K562 (cell line): ENCODE data around the gene AGAP1. TPM values are rescaled to one million over a fixed set of nuclear protein-coding genes. Genes with fewer than 3 reads are reported as not detected.

ENCODE experiments used
- ATAC-seq: fragments of 200-7000 bp; cut with Tn5 transposase; 3 replicates; pipeline ENCODE4 v1.9.1; 2020; ENCODE audit warnings: moderate library complexity
- BruUV-seq: library from RNA; stranded (reverse); fragments of 400-500 nt; replicated peaks from 2 replicates; lab custom pipeline; 2021; lab: Mats Ljungman, UMichigan
- CTCF ChIA-PET: fragments of 300-600 bp; formaldehyde crosslinking; extraction: SDS; loops from one replicate; lab custom pipeline; 2021; ENCODE audit warnings: low intra/inter-chr PET ratio; lab: Yijun Ruan, JAX
- POLR2A ChIA-PET: fragments of 300-600, 350-650 bp; sonication (Branson Sonifier 250); formaldehyde crosslinking; extraction: SDS; loops from one replicate; lab custom pipeline; 2021; ENCODE audit warnings: antibody characterized with exemption, inconsistent platforms; lab: Yijun Ruan, JAX
- DNase-seq, 4 experiments: peaks; one replicate each; pipeline versions ENCODE4 v3.0.0 to v3.0.0-alpha.2; 2011 to 2018; ENCODE audit warnings: low spot score in 3 of 4, mixed read lengths in 3 of 4; ENCODE audit errors: extremely low read depth in 1 of 4
- FAIRE-seq: peaks from 2 replicates; lab custom pipeline; 2011; peaks lifted over from hg19 to GRCh38; lab: Jason Lieb, UNC
- H2AFZ ChIP-seq: 2 replicates; pipeline ENCODE4 v1.6.0; 2011; ENCODE audit warnings: low read depth, low read length, control low read depth, inconsistent platforms
- H3K27ac ChIP-seq: fragments of 200-600 bp; 3 replicates; pipeline ENCODE4 v1.8.0; 2011; ENCODE audit warnings: low read depth, mild to moderate bottlenecking, control low read depth, inconsistent platforms, low read length, moderate library complexity, mixed read lengths; ENCODE audit errors: extremely low read depth
- H3K27me3 ChIP-seq, 2 experiments: fragments of 300-600 bp in 1 of 2; 2 replicates in 1 of 2; 3 replicates in 1 of 2; pipeline versions ENCODE4 v1.6.0 to v1.8.0; 2011; ENCODE audit warnings: inconsistent platforms in 2 of 2, low read length in 2 of 2, mild to moderate bottlenecking in 1 of 2, mixed read lengths in 1 of 2, moderate library complexity in 1 of 2; ENCODE audit not compliant: control insufficient read depth in 2 of 2, insufficient read depth in 2 of 2
- H3K36me3 ChIP-seq: fragments of 300-600 bp; 3 replicates; pipeline ENCODE4 v1.8.0; 2011; ENCODE audit warnings: mild to moderate bottlenecking, low read length, inconsistent platforms; ENCODE audit not compliant: control insufficient read depth, insufficient read depth
- H3K4me1 ChIP-seq, 2 experiments: fragments of 200-600 bp in 1 of 2; replicated peaks in 1 of 2; 2 replicates in 1 of 2; 3 replicates in 1 of 2; pipeline versions ENCODE4 v1.5.1 to v1.8.0; 2011; ENCODE audit warnings: inconsistent platforms in 2 of 2, low read length in 2 of 2, mild to moderate bottlenecking in 1 of 2, mixed read lengths in 1 of 2, moderate library complexity in 1 of 2; ENCODE audit not compliant: control insufficient read depth in 2 of 2, insufficient read depth in 2 of 2
- H3K4me2 ChIP-seq: 2 replicates; pipeline ENCODE4 v1.6.1; 2011; ENCODE audit warnings: low read length, control low read depth, inconsistent platforms, mixed read lengths; ENCODE audit not compliant: insufficient read depth
- H3K4me3 ChIP-seq: fragments of 200-600 bp; sonication (generic), shearing (Covaris generic); 2 replicates; pipeline ENCODE4 v1.5.1; 2016; ENCODE audit warnings: control low read depth, inconsistent platforms
- H3K79me2 ChIP-seq: fragments of 200-600 bp; 3 replicates; pipeline ENCODE4 v1.8.0; 2011; ENCODE audit warnings: low read length, inconsistent platforms; ENCODE audit not compliant: control insufficient read depth, insufficient read depth
- H3K9ac ChIP-seq, 2 experiments: 2 replicates each; pipeline versions ENCODE4 v1.6.0 to v1.6.1; 2011; ENCODE audit warnings: low read depth in 2 of 2, low read length in 2 of 2, control low read depth in 1 of 2, inconsistent platforms in 1 of 2, mild to moderate bottlenecking in 1 of 2, mixed read lengths in 1 of 2; ENCODE audit not compliant: insufficient read depth in 1 of 2
- H3K9me1 ChIP-seq: one replicate; pipeline ENCODE4 v1.6.0; 2011; ENCODE audit warnings: inconsistent platforms, mild to moderate bottlenecking, low read length, moderate library complexity; ENCODE audit not compliant: control insufficient read depth, insufficient read depth
- H3K9me3 ChIP-seq: replicated peaks from 2 replicates; pipeline ENCODE4 v1.5.1; 2011; ENCODE audit warnings: low read depth, low read length, inconsistent platforms; ENCODE audit not compliant: control insufficient read depth, insufficient read depth
- H4K20me1 ChIP-seq: replicated peaks from 2 replicates; pipeline ENCODE4 v1.6.1; 2011; ENCODE audit warnings: low read length, inconsistent platforms, mixed read lengths; ENCODE audit not compliant: control insufficient read depth, insufficient read depth
- CSDE1 ChIP-seq, 2 experiments: fragments of 450-650 bp; IDR thresholded peaks; 2 replicates each; pipeline ENCODE4 v1.6.1; 2016; ENCODE audit warnings: mild to moderate bottlenecking in 1 of 2
- EHMT2 ChIP-seq: fragments of 450-650 bp; IDR thresholded peaks from 2 replicates; pipeline ENCODE4 v1.6.1; 2018; ENCODE audit warnings: antibody characterized with exemption
- MBD2 ChIP-seq: sonication (generic); IDR thresholded peaks from 2 replicates; pipeline ENCODE4 v1.6.1; 2016; ENCODE audit warnings: low read depth, borderline replicate concordance
- RBM39 ChIP-seq: fragments of 200-400 bp; formaldehyde crosslinking; optimal IDR thresholded peaks from 2 replicates; pipeline ENCODE3; 2018; ENCODE audit warnings: low read depth, low read length
- TEAD4 ChIP-seq, 2 experiments: sonication (generic) in 1 of 2; formaldehyde crosslinking in 1 of 2; IDR thresholded peaks; 2 replicates each; pipeline versions ENCODE4 v1.6.1 to v1.8.0; 2012 to 2022; ENCODE audit warnings: borderline replicate concordance in 1 of 2, inconsistent platforms in 1 of 2, low read length in 1 of 2, mild to moderate bottlenecking in 1 of 2, missing genetic modification reagents in 1 of 2
- ZBTB1 ChIP-seq: sonication (generic); formaldehyde crosslinking; IDR thresholded peaks from 2 replicates; pipeline ENCODE4 v1.8.1; 2023; ENCODE audit warnings: missing genetic modification reagents, low read depth, mild to moderate bottlenecking, borderline replicate concordance
- WGBS: fragments of 100-300 bp; shearing (Covaris generic); methylation state at CpG from one replicate; pipeline ENCODE4 v1.1.6; 2016; ENCODE audit warnings: low coverage, mixed read lengths; ENCODE audit not compliant: insufficient coverage; ENCODE audit errors: missing lambda C conversion rate; 5-methylcytosine and 5-hydroxymethylcytosine counted together
- in situ Hi-C: fragments of 300-500 bp; cut with MboI; formaldehyde crosslinking; loops from 4 replicates; pipeline ENCODE4 v1.15.0; 2018; ENCODE audit warnings: inconsistent platforms, mixed read lengths
- intact Hi-C: fragments of 100-400 bp; cut with micrococcal nuclease; formaldehyde crosslinking; loops from 2 replicates; pipeline ENCODE4 v1.14.2; 2022
- polyA plus RNA-seq, 8 experiments: library from polyadenylated mRNA; depleted of rRNA in 4 of 8; stranded (reverse) in 5 of 8; unstranded in 3 of 8; fragments of >200 nt; fragmentation: Nextera tagmentation in 2 of 8; fragmentation: Illumina TruSeq in 1 of 8; extraction: Ambion mirVana in 2 of 8; extraction: Trizol in 1 of 8; gene quantifications; 2 replicates each; pipeline versions ENCODE4 v1.2.1 to v1.2.3, GENCODE V29; 2011 to 2014; ENCODE audit warnings: inconsistent platforms in 1 of 8, missing spikeins in 1 of 8
- total RNA-seq, 7 experiments: library from RNA; depleted of rRNA in 6 of 7; stranded (reverse); fragments of >200 nt in 6 of 7; fragmentation: Illumina TruSeq in 2 of 7; extraction: Trizol in 2 of 7; gene quantifications; 2 replicates each; pipeline versions ENCODE4 v1.2.1 to v1.2.3, GENCODE V29; 2011 to 2021; ENCODE audit warnings: low replicate concordance in 1 of 7
- TF ChIP-seq, protein P1 (sequence below): fragments of 450-650 bp; conservative IDR thresholded peaks from 2 replicates; pipeline ENCODE4 v1.6.1; 2016; ENCODE audit warnings: missing genetic modification characterization, low read depth, mild to moderate bottlenecking, missing compliant biosample characterization, moderate library complexity
- TF ChIP-seq, protein P2 (sequence below): sonication (generic); formaldehyde crosslinking; IDR thresholded peaks from 2 replicates; pipeline ENCODE4 v1.8.1; 2023; ENCODE audit warnings: missing genetic modification reagents, mild to moderate bottlenecking, borderline replicate concordance
- TF ChIP-seq, protein P3 (sequence below): fragments of 450-650 bp; IDR thresholded peaks from 2 replicates; pipeline ENCODE4 v1.6.1; 2016; ENCODE audit warnings: low read depth, mild to moderate bottlenecking, moderate library complexity
- TF ChIP-seq, protein P4 (sequence below): fragments of 450-650 bp; IDR thresholded peaks from 2 replicates; pipeline ENCODE4 v1.6.1; 2018; ENCODE audit warnings: mild to moderate bottlenecking, low read depth; ENCODE audit not compliant: partially characterized antibody

Gene AGAP1
- total and polyA plus RNA-seq, 9 of the 15 experiments (the other 6 are each of a cell fraction or from before 2014, with no cell fraction given) = 1.3 to 24.0 (median 10.6) TPM

DNA sequence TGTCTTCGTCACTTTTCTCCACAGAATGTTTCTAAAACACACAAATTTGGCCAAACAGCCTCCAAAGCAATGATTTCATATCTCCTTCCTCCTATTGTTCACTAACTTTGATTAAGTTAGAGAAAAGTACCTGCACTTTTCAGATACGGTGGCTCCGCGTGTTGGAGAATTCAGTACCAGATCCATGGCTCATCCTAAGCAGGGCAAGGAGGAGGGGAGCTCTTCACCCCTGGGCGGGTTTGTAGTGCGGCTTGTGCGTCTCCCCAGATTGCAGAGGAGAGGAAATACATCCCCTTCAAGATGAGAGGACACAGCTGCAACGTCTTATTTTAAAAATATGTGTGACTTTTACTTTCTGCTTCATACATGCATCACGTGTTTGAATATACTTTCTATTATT is 333.0 kb downstream of the AGAP1 start (continued):
- TF ChIP-seq, protein P1, sequence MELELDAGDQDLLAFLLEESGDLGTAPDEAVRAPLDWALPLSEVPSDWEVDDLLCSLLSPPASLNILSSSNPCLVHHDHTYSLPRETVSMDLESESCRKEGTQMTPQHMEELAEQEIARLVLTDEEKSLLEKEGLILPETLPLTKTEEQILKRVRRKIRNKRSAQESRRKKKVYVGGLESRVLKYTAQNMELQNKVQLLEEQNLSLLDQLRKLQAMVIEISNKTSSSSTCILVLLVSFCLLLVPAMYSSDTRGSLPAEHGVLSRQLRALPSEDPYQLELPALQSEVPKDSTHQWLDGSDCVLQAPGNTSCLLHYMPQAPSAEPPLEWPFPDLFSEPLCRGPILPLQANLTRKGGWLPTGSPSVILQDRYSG = no peak
- TF ChIP-seq ZBTB1 = no peak

DNA sequence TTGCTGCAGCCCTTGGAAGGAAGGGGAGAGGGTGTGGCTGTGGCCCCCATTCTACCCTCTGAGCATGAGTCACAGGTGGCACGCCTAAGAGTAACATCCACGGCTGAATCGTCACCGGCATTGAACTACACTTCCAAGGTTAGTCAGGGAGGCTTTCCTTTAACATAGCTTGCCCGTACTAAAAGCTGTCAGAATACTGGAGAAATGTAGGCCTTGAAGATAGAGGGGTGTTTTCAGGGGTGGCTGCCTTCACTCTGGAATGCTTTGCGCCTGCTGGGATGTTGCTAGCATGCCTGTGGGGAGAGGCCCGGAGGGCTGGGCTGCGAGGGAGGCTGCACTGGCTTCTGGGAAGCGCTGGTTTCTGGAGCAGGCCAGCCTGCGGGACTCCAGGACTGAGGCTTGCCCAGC is 333.7 kb downstream of the AGAP1 start:
- in situ Hi-C loops = no loop called here
- Histone ChIP-seq H3K36me3 (no peaks in the 10 kb centered on the region), H3K4me2 (no peak overlapping the region), H3K4me3 (no peak overlapping the region), H2AFZ (no peak overlapping the region), H3K27ac (no peak overlapping the region), H3K79me2 (no peaks in the 10 kb centered on the region)
- no peak for DNase-seq
- 82% methylated on average over 8 of the region's 10 CpGs for WGBS
- POLR2A ChIA-PET = interaction anchor here (0.7 kb wide), 1 partner anchor 314 kb away, joined by 3 read pairs; no protein-coding TSS in a partner anchor
- ATAC-seq = no peak
- TF ChIP-seq RBM39 (no peak), CSDE1 (IDR thresholded peaks at IDR 0.05) (no peak), EHMT2 (no peak), TEAD4 (IDR thresholded peaks at IDR 0.05; ENCODE audit: low read length) (no peak), TEAD4 (CRISPR knock-in tag; IDR thresholded peaks at IDR 0.05; ENCODE audit: borderline replicate concordance) (no peak), MBD2 (no peak)
- TF ChIP-seq, protein P2, sequence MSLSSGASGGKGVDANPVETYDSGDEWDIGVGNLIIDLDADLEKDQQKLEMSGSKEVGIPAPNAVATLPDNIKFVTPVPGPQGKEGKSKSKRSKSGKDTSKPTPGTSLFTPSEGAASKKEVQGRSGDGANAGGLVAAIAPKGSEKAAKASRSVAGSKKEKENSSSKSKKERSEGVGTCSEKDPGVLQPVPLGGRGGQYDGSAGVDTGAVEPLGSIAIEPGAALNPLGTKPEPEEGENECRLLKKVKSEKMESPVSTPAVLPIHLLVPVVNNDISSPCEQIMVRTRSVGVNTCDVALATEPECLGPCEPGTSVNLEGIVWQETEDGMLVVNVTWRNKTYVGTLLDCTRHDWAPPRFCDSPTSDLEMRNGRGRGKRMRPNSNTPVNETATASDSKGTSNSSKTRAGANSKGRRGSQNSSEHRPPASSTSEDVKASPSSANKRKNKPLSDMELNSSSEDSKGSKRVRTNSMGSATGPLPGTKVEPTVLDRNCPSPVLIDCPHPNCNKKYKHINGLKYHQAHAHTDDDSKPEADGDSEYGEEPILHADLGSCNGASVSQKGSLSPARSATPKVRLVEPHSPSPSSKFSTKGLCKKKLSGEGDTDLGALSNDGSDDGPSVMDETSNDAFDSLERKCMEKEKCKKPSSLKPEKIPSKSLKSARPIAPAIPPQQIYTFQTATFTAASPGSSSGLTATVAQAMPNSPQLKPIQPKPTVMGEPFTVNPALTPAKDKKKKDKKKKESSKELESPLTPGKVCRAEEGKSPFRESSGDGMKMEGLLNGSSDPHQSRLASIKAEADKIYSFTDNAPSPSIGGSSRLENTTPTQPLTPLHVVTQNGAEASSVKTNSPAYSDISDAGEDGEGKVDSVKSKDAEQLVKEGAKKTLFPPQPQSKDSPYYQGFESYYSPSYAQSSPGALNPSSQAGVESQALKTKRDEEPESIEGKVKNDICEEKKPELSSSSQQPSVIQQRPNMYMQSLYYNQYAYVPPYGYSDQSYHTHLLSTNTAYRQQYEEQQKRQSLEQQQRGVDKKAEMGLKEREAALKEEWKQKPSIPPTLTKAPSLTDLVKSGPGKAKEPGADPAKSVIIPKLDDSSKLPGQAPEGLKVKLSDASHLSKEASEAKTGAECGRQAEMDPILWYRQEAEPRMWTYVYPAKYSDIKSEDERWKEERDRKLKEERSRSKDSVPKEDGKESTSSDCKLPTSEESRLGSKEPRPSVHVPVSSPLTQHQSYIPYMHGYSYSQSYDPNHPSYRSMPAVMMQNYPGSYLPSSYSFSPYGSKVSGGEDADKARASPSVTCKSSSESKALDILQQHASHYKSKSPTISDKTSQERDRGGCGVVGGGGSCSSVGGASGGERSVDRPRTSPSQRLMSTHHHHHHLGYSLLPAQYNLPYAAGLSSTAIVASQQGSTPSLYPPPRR (CRISPR knock-in tag) = no peak
- TF ChIP-seq, protein P3, sequence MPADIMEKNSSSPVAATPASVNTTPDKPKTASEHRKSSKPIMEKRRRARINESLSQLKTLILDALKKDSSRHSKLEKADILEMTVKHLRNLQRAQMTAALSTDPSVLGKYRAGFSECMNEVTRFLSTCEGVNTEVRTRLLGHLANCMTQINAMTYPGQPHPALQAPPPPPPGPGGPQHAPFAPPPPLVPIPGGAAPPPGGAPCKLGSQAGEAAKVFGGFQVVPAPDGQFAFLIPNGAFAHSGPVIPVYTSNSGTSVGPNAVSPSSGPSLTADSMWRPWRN = no peak
- TF ChIP-seq, protein P4, sequence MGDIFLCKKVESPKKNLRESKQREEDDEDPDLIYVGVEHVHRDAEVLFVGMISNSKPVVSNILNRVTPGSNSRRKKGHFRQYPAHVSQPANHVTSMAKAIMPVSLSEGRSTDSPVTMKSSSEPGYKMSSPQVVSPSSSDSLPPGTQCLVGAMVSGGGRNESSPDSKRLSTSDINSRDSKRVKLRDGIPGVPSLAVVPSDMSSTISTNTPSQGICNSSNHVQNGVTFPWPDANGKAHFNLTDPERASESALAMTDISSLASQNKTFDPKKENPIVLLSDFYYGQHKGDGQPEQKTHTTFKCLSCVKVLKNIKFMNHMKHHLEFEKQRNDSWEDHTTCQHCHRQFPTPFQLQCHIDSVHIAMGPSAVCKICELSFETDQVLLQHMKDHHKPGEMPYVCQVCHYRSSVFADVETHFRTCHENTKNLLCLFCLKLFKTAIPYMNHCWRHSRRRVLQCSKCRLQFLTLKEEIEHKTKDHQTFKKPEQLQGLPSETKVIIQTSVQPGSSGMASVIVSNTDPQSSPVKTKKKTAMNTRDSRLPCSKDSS = no peak
- TF ChIP-seq, all 486 proteins: peak for 0
- Histone ChIP-seq H4K20me1 (no peaks in the 10 kb centered on the region), H3K9me3 (no peaks in the 10 kb centered on the region), H3K9me1 (no peaks in the 10 kb centered on the region), H3K9ac (0 out of 4 replicates have a peak overlapping the region, but pooled peaks of 1 of the 2 experiments have one; percentile 26), H3K4me1 (no peaks in the 10 kb centered on the region; a peak in 1 of 5 replicates), H3K27me3 (no peaks in the 10 kb centered on the region)
- no TSS peak for BruUV-seq
- CTCF ChIA-PET = no interaction called here
- intact Hi-C loops = no loop called here
- no peak for FAIRE-seq
